Heart left ventricle (tissue), 13 donors: ENCODE measurements around the gene DBET.
"Not testable (repeated sequence)": the region's sequence is repeated elsewhere in the genome, so short reads cannot be mapped to it uniquely, and the experiment has no call there.

Experiments
- CTCF ChIP-seq, 12 donors: fragments of 200-600 bp; sonication (generic) in 4 of 12; IDR thresholded peaks; one replicate each; pipeline versions ENCODE4 v1.5.0 to v1.8.0; 2018 to 2022; ENCODE audit warnings: antibody characterized with exemption in 12 of 12, mild to moderate bottlenecking in 5 of 12
- POLR2A ChIP-seq, 2 donors: fragments of 450-650 bp; IDR thresholded peaks; one replicate each; pipeline ENCODE4 v1.6.1; 2017; ENCODE audit warnings: antibody characterized with exemption in 2 of 2, mild to moderate bottlenecking in 2 of 2, moderate library complexity in 2 of 2
- donor health status: ischemic (EF 13 %, LVEDD 7.1; RV severe dilation, severe dysfunction).
- donor health status: DM: no; HTN: yes; CAD: no.
- donor health status: DM: no; HTN: no; CAD: no.
- donor health status: ischemic (EF 25% LVEDD 6.9; RV normal size, moderate dysfunction).
- donor health status: ischemic (EF 25% LVEDD 5.7; RV mildly dilated, moderate dysfunction).
- donor health status: ischemic (EF 35%, LVEDD 5.7; RV mildly dilated, moderate dysfunction).
- donor health status: nonischemic (EF 11% LVEDD 7.7; RV severe dilation, severe dysfunction).
- donor health status: DM: yes; HTN: yes; CAD: no.
- donor health status: PGD.
- donor health status: ischemic (EF 29% LVEDD 5.4; RV normal size, mild dysfunction).
- donor health status: nonischemic (EF 23%, LVEDD 6.1; RV moderate dilation, normal function).

GRCh38 chr4:190106611-190107480, 42.5 kb downstream of the DBET start:
- TF ChIP-seq CTCF (IDR thresholded peaks at IDR 0.05), result not testable (repeated sequence)
- TF ChIP-seq POLR2A (IDR thresholded peaks at IDR 0.05), result peak in 1 of 2 donors; percentile 1
